ENCODE measurements around the gene PASK. TPM values are rescaled to one million over a fixed set of nuclear protein-coding genes. Genes with fewer than 3 reads are reported as not detected.

Gene PASK
- total RNA-seq, 1 experiment from 2014 or later = 21.1 TPM

DNA sequence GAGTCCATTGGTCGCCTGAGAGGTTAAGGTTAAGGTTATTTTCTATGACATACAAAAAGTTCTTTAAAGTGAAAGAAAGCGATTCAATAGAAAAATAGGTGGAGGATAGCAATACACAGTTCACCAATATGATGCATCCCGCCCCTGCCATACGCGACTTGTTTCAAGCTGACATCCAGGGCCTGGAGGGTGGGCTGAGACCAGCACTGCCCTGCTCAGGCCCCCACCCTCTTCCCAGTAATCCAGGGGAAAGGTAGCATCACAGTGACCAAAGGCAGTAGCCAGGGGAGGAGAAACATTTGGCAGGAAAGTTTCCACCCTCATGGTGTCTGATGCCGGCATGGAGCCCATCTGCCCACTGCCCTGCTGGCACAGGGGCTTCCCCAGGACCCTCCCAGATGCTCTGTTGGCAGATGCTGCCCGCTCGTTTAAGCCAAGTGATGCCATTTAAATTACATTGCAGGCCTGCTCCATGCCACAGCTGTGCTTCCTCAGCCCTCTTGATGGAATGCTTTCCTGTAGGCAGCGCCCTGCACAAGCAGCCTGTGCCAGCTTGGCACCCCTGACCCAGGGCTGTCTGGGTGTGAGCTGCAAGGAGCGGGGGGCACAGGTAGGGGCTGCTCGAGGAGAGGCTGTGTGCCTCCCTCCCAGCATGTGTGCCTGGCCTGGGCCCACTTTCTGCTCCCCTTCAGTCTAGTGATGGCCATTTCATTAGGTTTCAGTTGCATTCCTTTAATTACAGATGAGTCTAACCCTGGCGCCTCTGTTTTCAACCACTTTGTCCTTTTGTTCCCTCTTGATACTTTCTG lies 28.5 kb upstream of the PASK start:
- Histone ChIP-seq H3K4me1 (no peaks in the 10 kb centered on the region), H3K36me3 (ENCODE audit: control insufficient read depth, insufficient read depth, low read length) (no peaks in the 10 kb centered on the region), H3K9me3 (no peaks in the 10 kb centered on the region), H3K4me3 (ENCODE audit: low read depth, low read length) (no peak overlapping the region), H3K27me3 (replicated peaks; ENCODE audit: control insufficient read depth, insufficient read depth, low read length) (no peaks in the 10 kb centered on the region)
- DNase-seq = no peak
- CTCF ChIA-PET = no interaction called here
- BruUV-seq (replicated peaks) = no TSS peak
- H3K4me3 Mint-ChIP-seq (ENCODE audit: unreplicated experiment) = no peak overlapping the region
- no peaks in the 10 kb centered on the region for H3K9me3 Mint-ChIP-seq (ENCODE audit: unreplicated experiment)
- no peak overlapping the region for H3K27ac Mint-ChIP-seq (ENCODE audit: unreplicated experiment)
- H3K4me1 Mint-ChIP-seq (ENCODE audit: low read depth, unreplicated experiment) = no peaks in the 10 kb centered on the region
- intact Hi-C loops (cut with micrococcal nuclease; ENCODE audit: unreplicated experiment) = no loop called here
- no peaks in the 10 kb centered on the region for H3K36me3 Mint-ChIP-seq (ENCODE audit: insufficient read depth, unreplicated experiment)
- H3K27me3 Mint-ChIP-seq (ENCODE audit: insufficient read depth, unreplicated experiment) = no peaks in the 10 kb centered on the region
- POLR2A ChIA-PET = no interaction called here
- no peak for TF ChIP-seq CTCF (IDR thresholded peaks at IDR 0.05; ENCODE audit: insufficient read depth in 1 of 2, low read depth in 1 of 2, low read length in 1 of 2, severe bottlenecking in 1 of 2, unreplicated experiment in 1 of 2)

DNA sequence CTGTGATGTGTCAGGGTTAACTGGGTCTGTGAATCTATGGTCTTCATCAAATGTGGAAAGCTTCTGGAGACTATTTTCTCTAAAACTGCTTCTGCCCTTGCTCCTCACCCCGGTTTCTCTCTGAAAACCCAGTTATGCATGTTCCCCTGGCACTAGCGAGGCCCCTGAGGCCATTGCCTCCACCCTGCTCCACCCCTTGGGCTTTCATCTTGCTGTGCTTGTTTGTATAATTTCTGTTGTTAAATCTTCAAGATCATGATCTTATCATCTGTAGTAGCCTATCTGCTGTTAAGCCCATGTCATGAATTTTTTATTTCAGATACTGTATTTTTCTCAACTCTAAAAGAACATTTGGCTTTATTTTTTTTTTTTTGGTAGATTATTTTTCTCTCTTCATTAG lies 24.3 kb upstream of the PASK start:
- H3K9me3 Mint-ChIP-seq (ENCODE audit: unreplicated experiment) = peaks cover 9% of the 10 kb centered on the region
- no peaks in the 10 kb centered on the region for H3K36me3 ChIP-seq (ENCODE audit: control insufficient read depth, insufficient read depth, low read length)
- CTCF ChIA-PET = interaction anchor here (1.1 kb wide), 1 partner anchor 316 kb away, joined by 3 read pairs; no protein-coding TSS in a partner anchor

GRCh38 chr2:241168366-241168765 lies 19.1 kb upstream of the PASK start:
- no TSS peak for BruUV-seq (replicated peaks)
- Mint-ChIP-seq H3K9me3 (ENCODE audit: unreplicated experiment) (peaks cover 9% of the 10 kb centered on the region), H3K4me3 (ENCODE audit: unreplicated experiment) (no peak overlapping the region), H3K27me3 (ENCODE audit: insufficient read depth, unreplicated experiment) (no peaks in the 10 kb centered on the region), H3K27ac (ENCODE audit: unreplicated experiment) (no peak overlapping the region), H3K4me1 (ENCODE audit: low read depth, unreplicated experiment) (no peaks in the 10 kb centered on the region), H3K36me3 (ENCODE audit: insufficient read depth, unreplicated experiment) (peaks cover 5% of the 10 kb centered on the region)
- H3K27me3 ChIP-seq (replicated peaks; ENCODE audit: control insufficient read depth, insufficient read depth, low read length) = no peaks in the 10 kb centered on the region
- POLR2A ChIA-PET = no interaction called here
- H3K4me3 ChIP-seq (ENCODE audit: low read depth, low read length) = no peak overlapping the region
- H3K4me1 ChIP-seq = no peaks in the 10 kb centered on the region
- H3K9me3 ChIP-seq = no peaks in the 10 kb centered on the region
- CTCF ChIA-PET = no interaction called here
- intact Hi-C loops (cut with micrococcal nuclease; ENCODE audit: unreplicated experiment) = no loop called here
- DNase-seq = no peak
- TF ChIP-seq CTCF (IDR thresholded peaks at IDR 0.05; ENCODE audit: insufficient read depth in 1 of 2, low read depth in 1 of 2, low read length in 1 of 2, severe bottlenecking in 1 of 2, unreplicated experiment in 1 of 2) = no peak
- H3K36me3 ChIP-seq (ENCODE audit: control insufficient read depth, insufficient read depth, low read length) = no peaks in the 10 kb centered on the region

More for the DNA sequence above, 24.3 kb upstream of the PASK start:
- Mint-ChIP-seq H3K36me3 (ENCODE audit: insufficient read depth, unreplicated experiment) (peaks cover 5% of the 10 kb centered on the region), H3K27ac (ENCODE audit: unreplicated experiment) (no peak overlapping the region), H3K4me1 (ENCODE audit: low read depth, unreplicated experiment) (no peaks in the 10 kb centered on the region), H3K27me3 (ENCODE audit: insufficient read depth, unreplicated experiment) (no peaks in the 10 kb centered on the region), H3K4me3 (ENCODE audit: unreplicated experiment) (no peak overlapping the region)
- no peak overlapping the region for H3K4me3 ChIP-seq (ENCODE audit: low read depth, low read length)
- intact Hi-C loops (cut with micrococcal nuclease; ENCODE audit: unreplicated experiment) = no loop called here
- H3K4me1 ChIP-seq = no peaks in the 10 kb centered on the region
- POLR2A ChIA-PET = no interaction called here
- no peaks in the 10 kb centered on the region for H3K27me3 ChIP-seq (replicated peaks; ENCODE audit: control insufficient read depth, insufficient read depth, low read length)
- no TSS peak for BruUV-seq (replicated peaks)
- DNase-seq = no peak
- no peaks in the 10 kb centered on the region for H3K9me3 ChIP-seq
- TF ChIP-seq CTCF (IDR thresholded peaks at IDR 0.05; ENCODE audit: insufficient read depth in 1 of 2, low read depth in 1 of 2, low read length in 1 of 2, severe bottlenecking in 1 of 2, unreplicated experiment in 1 of 2) = no peak

Measured in Caco-2 (cell line).